NCI-H460 (cell line): ENCODE results near the gene STK32B. TPM values are rescaled to one million over a fixed set of nuclear protein-coding genes. Genes with fewer than 3 reads are reported as not detected.

Source experiments
- DNase-seq: peaks from one replicate; pipeline ENCODE4 v3.0.0-alpha.2; 2016; ENCODE audit warnings: low read depth; ENCODE audit errors: extremely low read depth
- total RNA-seq: library from RNA; depleted of rRNA; stranded (reverse); fragments of >200 nt; shearing (Covaris generic); gene quantifications from 2 replicates; pipeline ENCODE4 v1.2.3, GENCODE V29; 2014

The STK32B gene
- total RNA-seq, 1 experiment from 2014 or later = 1.5 TPM

GRCh38 chr4:5379895-5380294, 328.6 kb downstream of the STK32B start:
- no peak for DNase-seq

- DNase-seq = no peak
Observed at GRCh38 chr4:5381961-5382441, 330.7 kb downstream of the STK32B start.

- no peak for DNase-seq
Observed at GRCh38 chr4:5383191-5383980, 332.1 kb downstream of the STK32B start.

GRCh38 chr4:5385741-5386311, 334.5 kb downstream of the STK32B start:
- no peak for DNase-seq

GRCh38 chr4:5386921-5387320, 335.6 kb downstream of the STK32B start:
- no peak for DNase-seq

- no peak for DNase-seq
Observed at GRCh38 chr4:5387457-5387856, 336.2 kb downstream of the STK32B start.

- no peak for DNase-seq
Observed at GRCh38 chr4:5389756-5390310, 338.6 kb downstream of the STK32B start.

GRCh38 chr4:5391492-5391891, 340.2 kb downstream of the STK32B start:
- no peak for DNase-seq

GRCh38 chr4:5393911-5394513, 342.7 kb downstream of the STK32B start:
- DNase-seq = no peak

GRCh38 chr4:5395781-5396180, 344.5 kb downstream of the STK32B start:
- no peak for DNase-seq

GRCh38 chr4:5398056-5398455, 346.8 kb downstream of the STK32B start:
- no peak for DNase-seq

GRCh38 chr4:5399124-5399523, 347.8 kb downstream of the STK32B start:
- no peak for DNase-seq

- no peak for DNase-seq
Observed at GRCh38 chr4:5399790-5400421, 348.6 kb downstream of the STK32B start.

GRCh38 chr4:5403746-5404497, 352.6 kb downstream of the STK32B start:
- no peak for DNase-seq

GRCh38 chr4:5409237-5409636, 358.0 kb downstream of the STK32B start:
- no peak for DNase-seq

- no peak for DNase-seq
Observed at GRCh38 chr4:5409972-5410618, 358.8 kb downstream of the STK32B start.

- no peak for DNase-seq
Observed at GRCh38 chr4:5412296-5412695, 361.0 kb downstream of the STK32B start.

- DNase-seq = no peak
Observed at GRCh38 chr4:5412751-5413150, 361.5 kb downstream of the STK32B start.

- no peak for DNase-seq
Observed at GRCh38 chr4:5416637-5417036, 365.4 kb downstream of the STK32B start.

GRCh38 chr4:5420266-5420665, 369.0 kb downstream of the STK32B start:
- no peak for DNase-seq
